ENCODE results near the gene MICAL2.
A peak's percentile ranks its signal among the peaks of the same experiment; 100 is the strongest.

MICAL2 gene

DNA sequence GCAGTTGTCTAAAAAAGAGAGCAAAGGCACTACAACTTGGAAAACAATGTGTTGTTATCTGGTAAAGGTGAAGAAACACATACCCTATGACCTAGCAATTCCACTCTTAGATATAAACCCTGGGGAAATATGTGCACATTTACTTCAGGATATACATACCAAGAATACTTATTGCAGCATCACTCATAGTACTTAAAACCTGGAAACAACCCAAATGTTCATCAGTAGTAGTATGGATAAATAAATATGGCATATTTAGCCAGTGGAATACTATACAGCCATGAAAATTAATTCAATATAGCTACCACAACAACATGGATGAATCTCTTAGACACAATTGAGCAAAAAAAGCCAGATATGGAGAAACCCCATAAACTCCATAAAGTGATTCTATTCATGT lies 26.1 kb upstream of the MICAL2 start:
- DNase-seq, result no peak
- Histone ChIP-seq H3K36me3 (no peaks in the 10 kb centered on the region), H3K9me3 (ENCODE audit: severe bottlenecking) (no peaks in the 10 kb centered on the region), H3K4me3 (ENCODE audit: low read depth, low read length) (no peak overlapping the region), H3K27me3 (ENCODE audit: insufficient read depth, low read depth, severe bottlenecking) (no peaks in the 10 kb centered on the region), H3K27ac (no peak overlapping the region)
- TF ChIP-seq, protein P1, sequence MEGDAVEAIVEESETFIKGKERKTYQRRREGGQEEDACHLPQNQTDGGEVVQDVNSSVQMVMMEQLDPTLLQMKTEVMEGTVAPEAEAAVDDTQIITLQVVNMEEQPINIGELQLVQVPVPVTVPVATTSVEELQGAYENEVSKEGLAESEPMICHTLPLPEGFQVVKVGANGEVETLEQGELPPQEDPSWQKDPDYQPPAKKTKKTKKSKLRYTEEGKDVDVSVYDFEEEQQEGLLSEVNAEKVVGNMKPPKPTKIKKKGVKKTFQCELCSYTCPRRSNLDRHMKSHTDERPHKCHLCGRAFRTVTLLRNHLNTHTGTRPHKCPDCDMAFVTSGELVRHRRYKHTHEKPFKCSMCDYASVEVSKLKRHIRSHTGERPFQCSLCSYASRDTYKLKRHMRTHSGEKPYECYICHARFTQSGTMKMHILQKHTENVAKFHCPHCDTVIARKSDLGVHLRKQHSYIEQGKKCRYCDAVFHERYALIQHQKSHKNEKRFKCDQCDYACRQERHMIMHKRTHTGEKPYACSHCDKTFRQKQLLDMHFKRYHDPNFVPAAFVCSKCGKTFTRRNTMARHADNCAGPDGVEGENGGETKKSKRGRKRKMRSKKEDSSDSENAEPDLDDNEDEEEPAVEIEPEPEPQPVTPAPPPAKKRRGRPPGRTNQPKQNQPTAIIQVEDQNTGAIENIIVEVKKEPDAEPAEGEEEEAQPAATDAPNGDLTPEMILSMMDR (IDR thresholded peaks at IDR 0.05; ENCODE audit: low read depth, low read length), result no peak

DNA sequence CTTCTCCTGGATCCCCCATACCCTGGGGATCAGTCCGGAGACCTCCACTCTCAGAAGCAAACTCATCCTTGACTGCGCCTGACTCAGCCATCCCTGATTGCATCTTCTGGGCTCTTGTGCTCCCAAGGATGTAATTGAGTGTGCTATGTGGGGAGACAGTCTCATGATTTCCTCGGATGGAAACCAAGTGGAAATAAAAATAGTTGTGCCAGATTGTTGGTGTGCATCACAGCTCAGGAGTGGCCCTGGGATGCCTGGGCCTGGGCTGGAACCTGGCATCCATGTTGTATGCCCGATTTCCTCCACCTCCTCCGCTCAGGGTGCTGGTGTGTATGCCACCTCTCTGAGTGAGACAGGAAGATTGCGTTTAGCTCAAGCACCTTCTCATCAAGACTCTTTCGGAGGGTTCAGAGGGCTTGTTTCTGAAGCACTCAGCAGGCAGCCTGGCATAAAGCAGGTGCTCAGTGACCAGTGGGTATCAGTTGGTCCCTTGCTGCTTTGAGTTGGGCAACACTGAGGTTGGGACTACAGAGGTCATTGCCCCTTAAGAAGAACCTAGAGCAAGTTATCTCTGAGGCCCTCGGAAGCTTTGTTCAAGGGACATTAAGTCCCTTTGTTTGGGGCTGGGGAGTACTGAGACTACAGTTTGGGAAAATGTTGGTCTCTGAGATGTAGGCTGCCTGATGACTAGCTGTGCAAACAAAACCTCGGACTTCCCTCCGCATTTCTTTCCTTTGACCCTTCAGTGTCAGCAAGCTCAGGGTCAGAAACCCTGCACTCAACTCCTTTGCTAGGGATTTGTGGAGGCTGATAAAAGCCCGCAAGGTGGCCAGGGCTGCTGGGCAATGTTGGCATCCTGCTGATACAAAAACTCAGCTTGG lies 24.8 kb upstream of the MICAL2 start:
- Histone ChIP-seq H3K27ac (peak overlapping the region; percentile 36), H3K36me3 (no peaks in the 10 kb centered on the region), H3K4me3 (ENCODE audit: low read depth, low read length) (no peak overlapping the region), H3K27me3 (ENCODE audit: insufficient read depth, low read depth, severe bottlenecking) (no peaks in the 10 kb centered on the region), H3K9me3 (ENCODE audit: severe bottlenecking) (no peaks in the 10 kb centered on the region)
- TF ChIP-seq, protein P1 (IDR thresholded peaks at IDR 0.05; ENCODE audit: low read depth, low read length), result no peak
- no peak for DNase-seq

DNA sequence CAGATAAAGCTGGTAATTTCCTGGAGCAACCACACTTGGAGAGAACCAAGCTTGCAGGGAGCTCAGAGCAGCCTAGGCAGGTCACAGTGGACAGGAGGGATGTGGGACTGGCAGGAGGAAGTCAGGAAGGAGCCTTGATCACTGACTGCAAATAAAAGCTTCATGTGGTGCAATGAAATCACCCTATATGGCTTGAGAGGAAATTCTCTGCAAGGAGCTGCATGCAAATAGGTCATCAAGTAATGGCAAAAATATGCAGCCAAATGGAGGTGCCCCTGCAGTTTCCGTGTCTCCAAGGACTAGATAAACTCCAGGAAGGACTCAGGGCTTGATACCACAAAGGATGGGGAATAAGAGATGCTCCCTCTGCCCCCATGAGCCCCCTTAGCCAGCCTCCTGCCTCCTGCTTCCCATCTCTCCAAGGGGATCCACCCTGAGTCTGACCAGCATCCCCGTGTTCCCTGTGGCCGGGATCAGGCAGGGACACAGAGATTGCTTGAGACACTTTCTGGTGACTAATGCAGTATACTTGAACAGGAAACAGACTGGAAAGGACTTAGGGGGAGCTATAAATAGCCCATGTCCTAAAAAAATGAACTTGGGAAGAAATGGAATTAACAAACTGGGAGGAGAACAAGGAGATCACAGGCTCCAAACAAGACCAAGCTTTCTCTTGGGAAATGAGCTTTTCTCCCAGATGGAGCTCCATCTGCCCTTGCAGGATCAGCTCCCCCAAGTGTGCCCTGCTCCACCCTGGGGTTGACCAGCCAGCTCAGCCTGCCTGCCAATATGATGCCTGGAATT lies 23.9 kb upstream of the MICAL2 start:
- DNase-seq, result peak; percentile 74
- H3K4me3 ChIP-seq (ENCODE audit: low read depth, low read length), result peak overlapping the region; percentile 10; the same call in 1 of the 2 replicates
- peak overlapping the region; percentile 36 for H3K27ac ChIP-seq

DNA sequence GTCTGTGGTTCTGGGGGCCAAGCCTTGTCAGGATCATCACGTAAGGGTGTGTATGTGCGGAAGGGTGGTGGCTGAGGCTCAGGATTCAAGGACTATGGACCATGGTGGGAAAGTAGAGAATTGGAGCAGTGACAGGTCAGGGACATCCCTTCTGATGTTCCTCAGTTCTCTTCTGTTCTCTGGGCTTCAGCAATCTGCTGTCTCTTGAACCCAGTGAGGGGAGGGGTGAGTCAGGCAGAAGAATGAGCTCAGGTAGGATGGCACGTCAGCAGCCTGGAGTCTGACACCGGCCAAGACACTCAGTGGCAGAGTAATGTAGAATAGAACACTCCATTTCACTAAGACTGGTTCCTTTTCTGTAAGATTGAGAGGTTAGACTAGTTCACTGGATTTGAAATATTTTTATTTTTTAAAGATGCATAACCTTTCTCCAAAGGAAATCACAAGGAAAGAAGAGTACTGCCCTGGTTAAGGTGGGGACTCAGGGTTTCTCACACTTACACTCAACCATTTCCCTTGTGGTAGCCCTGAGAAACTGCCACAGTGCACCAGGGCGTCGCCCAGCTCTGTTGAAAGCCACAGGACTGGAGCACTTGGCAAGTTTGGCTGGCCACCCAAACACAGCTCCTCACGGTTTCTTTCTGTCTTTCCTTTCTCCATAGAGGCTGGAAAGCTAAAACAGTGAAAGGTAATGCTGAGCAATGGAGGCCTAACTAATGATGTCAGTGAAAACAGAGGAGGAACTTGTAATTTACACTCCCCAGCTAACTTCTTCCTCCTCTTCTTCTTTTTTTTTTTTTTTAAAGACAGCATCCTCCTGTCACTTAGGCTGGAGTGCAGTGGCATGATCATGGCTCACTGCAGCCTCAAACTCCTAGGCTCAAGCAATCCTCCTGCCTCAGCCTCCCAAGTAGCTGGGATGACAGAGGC lies 23.1 kb upstream of the MICAL2 start:
- TF ChIP-seq, protein P1 (IDR thresholded peaks at IDR 0.05; ENCODE audit: low read depth, low read length), result no peak
- DNase-seq, result peak; percentile 24
- peak overlapping the region; percentile 17 for H3K27ac ChIP-seq
- no peaks in the 10 kb centered on the region for H3K9me3 ChIP-seq (ENCODE audit: severe bottlenecking)
- no peaks in the 10 kb centered on the region for H3K27me3 ChIP-seq (ENCODE audit: insufficient read depth, low read depth, severe bottlenecking)
- H3K4me3 ChIP-seq (ENCODE audit: low read depth, low read length), result peak overlapping the region; percentile 10; the same call in 1 of the 2 replicates
- no peaks in the 10 kb centered on the region for H3K36me3 ChIP-seq

More for the DNA sequence above, 23.9 kb upstream of the MICAL2 start:
- H3K27me3 ChIP-seq (ENCODE audit: insufficient read depth, low read depth, severe bottlenecking), result no peaks in the 10 kb centered on the region
- no peaks in the 10 kb centered on the region for H3K36me3 ChIP-seq
- TF ChIP-seq, protein P1 (IDR thresholded peaks at IDR 0.05; ENCODE audit: low read depth, low read length), result no peak
- no peaks in the 10 kb centered on the region for H3K9me3 ChIP-seq (ENCODE audit: severe bottlenecking)

DNA sequence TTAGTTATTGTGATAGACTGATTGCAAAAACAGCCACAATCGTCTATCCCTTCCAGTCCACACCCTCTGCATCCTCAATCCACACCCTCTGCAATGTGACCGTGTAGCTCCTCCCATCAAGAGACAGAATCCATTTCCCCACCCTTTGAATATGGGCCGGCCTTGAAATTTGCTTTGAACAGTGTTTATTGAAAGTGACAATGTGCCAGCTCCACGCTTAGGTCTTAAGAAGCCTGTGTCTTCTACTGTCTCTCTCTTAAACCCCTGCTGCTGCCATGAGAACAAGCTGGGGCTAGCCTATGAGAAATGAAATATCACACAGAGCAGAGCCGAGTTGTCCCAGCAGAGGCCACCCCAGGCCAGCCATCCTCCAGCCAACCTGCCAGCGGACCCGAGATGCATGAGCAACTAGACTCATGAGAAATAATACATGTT lies 22.3 kb upstream of the MICAL2 start:
- Histone ChIP-seq H3K4me3 (ENCODE audit: low read depth, low read length) (no peak overlapping the region), H3K36me3 (no peaks in the 10 kb centered on the region), H3K27me3 (ENCODE audit: insufficient read depth, low read depth, severe bottlenecking) (no peaks in the 10 kb centered on the region), H3K9me3 (ENCODE audit: severe bottlenecking) (no peaks in the 10 kb centered on the region), H3K27ac (peak overlapping the region; percentile 17)
- TF ChIP-seq, protein P1 (IDR thresholded peaks at IDR 0.05; ENCODE audit: low read depth, low read length), result peak; percentile 63
- DNase-seq, result peak; percentile 75

Measured in WERI-Rb-1 (cell line).